ENCODE data around the gene TPSD1. TPM values are rescaled to one million over a fixed set of nuclear protein-coding genes. Genes with fewer than 3 reads are reported as not detected.
A peak's percentile ranks its signal among the peaks of the same experiment; 100 is the strongest.

TPSD1 gene
- total and polyA plus RNA-seq, 9 of the 15 experiments (the other 6 are each of a cell fraction or from before 2014, with no cell fraction given), result not detected

DNA sequence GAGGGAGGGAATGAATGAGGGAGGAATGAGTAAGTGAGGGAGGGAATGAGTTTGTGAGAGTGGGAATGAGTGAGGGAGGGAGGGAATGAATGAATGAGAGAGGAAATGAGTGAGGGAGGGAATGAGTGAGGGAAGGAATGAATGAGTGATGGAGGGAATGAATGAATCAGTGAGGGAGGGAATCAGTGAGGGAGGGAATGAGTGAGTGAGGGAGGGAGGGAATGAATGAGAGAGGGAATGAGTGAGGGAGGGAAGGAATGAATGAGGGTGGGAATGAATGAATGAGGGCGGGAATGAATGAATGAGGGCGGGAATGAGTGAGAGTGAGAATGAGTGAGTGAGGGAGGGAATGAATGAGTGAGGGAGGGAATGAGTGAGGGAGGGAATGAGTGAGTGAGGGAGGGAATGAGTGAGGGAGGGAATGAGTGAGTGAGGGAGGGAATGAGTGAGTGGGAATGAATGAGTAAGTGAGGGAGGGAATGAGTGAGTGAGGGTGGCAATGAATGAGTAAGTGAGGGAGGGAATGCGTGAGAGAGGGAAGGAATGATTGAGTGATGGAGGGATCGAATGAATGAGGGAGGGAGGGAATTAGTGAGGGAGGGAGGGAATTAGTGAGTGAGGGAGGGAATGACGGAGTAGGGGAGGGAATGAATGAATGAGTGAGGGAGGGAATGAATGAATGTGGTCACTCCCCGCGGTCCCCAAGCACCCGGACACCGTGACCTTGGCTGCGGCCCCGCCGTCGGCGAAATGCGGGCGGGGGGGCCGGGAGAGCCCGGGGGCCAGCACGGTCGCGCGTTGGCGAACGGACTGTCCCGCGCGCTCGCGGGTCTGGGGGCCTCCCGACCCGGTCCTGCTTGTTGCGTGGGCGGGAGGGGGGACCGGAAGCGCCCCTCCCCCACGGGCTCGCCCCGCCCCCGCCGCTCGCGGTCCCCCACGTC lies 52.4 kb downstream of the TPSD1 start (continued):
- TF ChIP-seq MXD1 (CRISPR knock-in tag; IDR thresholded peaks at IDR 0.05; ENCODE audit: borderline replicate concordance, poor library complexity, severe bottlenecking) (no peak), HDAC6 (IDR thresholded peaks at IDR 0.05; ENCODE audit: low read depth, low read length) (no peak), ZHX1 (conservative IDR thresholded peaks at IDR 0.05; ENCODE audit: low read length) (no peak), JUND (IDR thresholded peaks at IDR 0.05; ENCODE audit: borderline replicate concordance, low read depth, low read length) (peak; percentile 33; the same call in 1 of the 2 replicates), JUND (tag; IDR thresholded peaks at IDR 0.05; ENCODE audit: borderline replicate concordance, low read depth, low read length) (no peak), KLF6 (CRISPR knock-in tag; IDR thresholded peaks at IDR 0.05; ENCODE audit: borderline replicate concordance) (no peak), PYGO2 (tag; IDR thresholded peaks at IDR 0.05) (no peak), ARHGAP35 (IDR thresholded peaks at IDR 0.05; ENCODE audit: partially characterized antibody) (peak; percentile 78), ZC3H11A (IDR thresholded peaks at IDR 0.05; ENCODE audit: low read depth, low read length) (no peak), FOXO4 (CRISPR knock-in tag; IDR thresholded peaks at IDR 0.05) (no peak), NCOA1 (IDR thresholded peaks at IDR 0.05; ENCODE audit: low read depth) (no peak), EZH2 (IDR thresholded peaks at IDR 0.05; ENCODE audit: borderline replicate concordance, low read depth, low read length) (no peak), ZNF707 (CRISPR knock-in tag; conservative IDR thresholded peaks at IDR 0.05) (no peak), RBM39 (optimal IDR thresholded peaks at IDR 0.05; ENCODE audit: low read depth, low read length) (no peak), CBX5 (IDR thresholded peaks at IDR 0.05; ENCODE audit: borderline replicate concordance, low read depth) (no peak), NFIC (IDR thresholded peaks at IDR 0.05) (no peak), CBFA2T2 (conservative IDR thresholded peaks at IDR 0.05) (no peak)
- TF ChIP-seq, protein P1, sequence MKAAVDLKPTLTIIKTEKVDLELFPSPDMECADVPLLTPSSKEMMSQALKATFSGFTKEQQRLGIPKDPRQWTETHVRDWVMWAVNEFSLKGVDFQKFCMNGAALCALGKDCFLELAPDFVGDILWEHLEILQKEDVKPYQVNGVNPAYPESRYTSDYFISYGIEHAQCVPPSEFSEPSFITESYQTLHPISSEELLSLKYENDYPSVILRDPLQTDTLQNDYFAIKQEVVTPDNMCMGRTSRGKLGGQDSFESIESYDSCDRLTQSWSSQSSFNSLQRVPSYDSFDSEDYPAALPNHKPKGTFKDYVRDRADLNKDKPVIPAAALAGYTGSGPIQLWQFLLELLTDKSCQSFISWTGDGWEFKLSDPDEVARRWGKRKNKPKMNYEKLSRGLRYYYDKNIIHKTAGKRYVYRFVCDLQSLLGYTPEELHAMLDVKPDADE (conservative IDR thresholded peaks at IDR 0.05; ENCODE audit: control insufficient read depth, low read depth, low read length), result peak; percentile 62; the same call in 1 of the 2 replicates
- TF ChIP-seq, protein P2, sequence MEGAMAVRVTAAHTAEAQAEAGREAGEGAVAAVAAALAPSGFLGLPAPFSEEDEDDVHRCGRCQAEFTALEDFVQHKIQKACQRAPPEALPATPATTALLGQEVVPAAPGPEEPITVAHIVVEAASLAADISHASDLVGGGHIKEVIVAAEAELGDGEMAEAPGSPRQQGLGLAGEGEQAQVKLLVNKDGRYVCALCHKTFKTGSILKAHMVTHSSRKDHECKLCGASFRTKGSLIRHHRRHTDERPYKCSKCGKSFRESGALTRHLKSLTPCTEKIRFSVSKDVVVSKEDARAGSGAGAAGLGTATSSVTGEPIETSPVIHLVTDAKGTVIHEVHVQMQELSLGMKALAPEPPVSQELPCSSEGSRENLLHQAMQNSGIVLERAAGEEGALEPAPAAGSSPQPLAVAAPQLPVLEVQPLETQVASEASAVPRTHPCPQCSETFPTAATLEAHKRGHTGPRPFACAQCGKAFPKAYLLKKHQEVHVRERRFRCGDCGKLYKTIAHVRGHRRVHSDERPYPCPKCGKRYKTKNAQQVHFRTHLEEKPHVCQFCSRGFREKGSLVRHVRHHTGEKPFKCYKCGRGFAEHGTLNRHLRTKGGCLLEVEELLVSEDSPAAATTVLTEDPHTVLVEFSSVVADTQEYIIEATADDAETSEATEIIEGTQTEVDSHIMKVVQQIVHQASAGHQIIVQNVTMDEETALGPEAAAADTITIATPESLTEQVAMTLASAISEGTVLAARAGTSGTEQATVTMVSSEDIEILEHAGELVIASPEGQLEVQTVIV (CRISPR knock-in tag; IDR thresholded peaks at IDR 0.05; ENCODE audit: borderline replicate concordance), result no peak
